SU-DHL-6 (cell line): ENCODE measurements around the gene MEF2D.

Experiments
- H2AFZ ChIP-seq: fragments of 200-600 bp; sonication (generic); 2 replicates; pipeline ENCODE4 v1.6.1; 2014; ENCODE audit warnings: low read depth, mild to moderate bottlenecking, moderate library complexity, mixed read lengths, antibody characterized with exemption, low read length; ENCODE audit not compliant: severe bottlenecking
- H3F3A ChIP-seq: fragments of 200-600 bp; shearing (Covaris generic); 2 replicates; pipeline ENCODE4 v1.6.0; 2016; ENCODE audit warnings: antibody characterized with exemption, mild to moderate bottlenecking; ENCODE audit not compliant: insufficient read depth
- H3K27ac ChIP-seq: fragments of 200-600 bp; sonication (generic); 2 replicates; pipeline ENCODE4 v1.5.1; 2016; ENCODE audit warnings: low read depth, mild to moderate bottlenecking, low read length, moderate library complexity, mixed read lengths
- H3K27me3 ChIP-seq: fragments of 200-600 bp; sonication (generic), shearing (Covaris generic); 2 replicates; pipeline ENCODE4 v1.6.0; 2014; ENCODE audit warnings: mild to moderate bottlenecking, low read length
- H3K36me3 ChIP-seq: fragments of 200-600 bp; sonication (generic); 2 replicates; pipeline ENCODE4 v1.6.1; 2014; ENCODE audit warnings: mild to moderate bottlenecking, low read length, mixed read lengths
- H3K4me2 ChIP-seq: fragments of 300-600, 200-600 bp; shearing (Covaris generic), sonication (generic); 2 replicates; pipeline ENCODE4 v1.6.0; 2014; ENCODE audit warnings: low read length, low read depth, mild to moderate bottlenecking; ENCODE audit not compliant: poor library complexity, severe bottlenecking
- H3K4me3 ChIP-seq: fragments of 200-600 bp; sonication (generic); 2 replicates; pipeline ENCODE4 v1.5.1; 2014; ENCODE audit warnings: antibody characterized with exemption, low read length, mild to moderate bottlenecking, mixed read lengths; ENCODE audit not compliant: insufficient read depth, poor library complexity, severe bottlenecking
- H3K79me2 ChIP-seq: fragments of 200-600 bp; sonication (generic); 2 replicates; pipeline ENCODE4 v1.6.1; 2014; ENCODE audit warnings: mild to moderate bottlenecking, low read length, moderate library complexity; ENCODE audit not compliant: insufficient read depth
- H3K9ac ChIP-seq: fragments of 200-600 bp; sonication (generic); 2 replicates; pipeline ENCODE4 v1.7.0; 2014; ENCODE audit warnings: mild to moderate bottlenecking, low read length
- H3K9me2 ChIP-seq: fragments of 200-600 bp; sonication (generic); replicated peaks from 2 replicates; pipeline ENCODE4 v1.6.1; 2014; ENCODE audit warnings: low read length; ENCODE audit not compliant: insufficient read depth
- H3K9me3 ChIP-seq: fragments of 200-600 bp; sonication (generic); 2 replicates; pipeline ENCODE4 v1.6.1; 2014; ENCODE audit warnings: low read length, mixed read lengths; ENCODE audit not compliant: insufficient read depth
- H4K20me1 ChIP-seq: fragments of 200-600 bp; sonication (generic); 2 replicates; pipeline ENCODE4 v1.6.1; 2014; ENCODE audit warnings: low read depth, mild to moderate bottlenecking, antibody characterized with exemption, low read length, moderate library complexity, mixed read lengths
- EZH2phosphoT487 ChIP-seq: fragments of 200-600 bp; sonication (generic), shearing (Covaris generic); conservative IDR thresholded peaks from 2 replicates; pipeline ENCODE4 v1.6.1; 2018; ENCODE audit warnings: mild to moderate bottlenecking, antibody characterized with exemption, low read length, moderate library complexity, mixed read lengths
- TF ChIP-seq, protein P1 (sequence below): fragments of 200-600 bp; sonication (generic); IDR thresholded peaks from one replicate; pipeline ENCODE4 v1.5.1; 2017; ENCODE audit warnings: antibody characterized with exemption, mild to moderate bottlenecking, low read length, moderate library complexity; ENCODE audit not compliant: insufficient read depth, poor library complexity, severe bottlenecking

The MEF2D gene

GRCh38 chr1:156439777-156440183 lies 60.8 kb downstream of the MEF2D start:
- H3K27me3 ChIP-seq, result no peaks in the 10 kb centered on the region
- no peaks in the 10 kb centered on the region for H3K36me3 ChIP-seq
- H3K27ac ChIP-seq, result no peak overlapping the region
- no peaks in the 10 kb centered on the region for H3K9me2 ChIP-seq
- no peaks in the 10 kb centered on the region for H4K20me1 ChIP-seq
- no peak overlapping the region for H2AFZ ChIP-seq
- no peak overlapping the region for H3K4me3 ChIP-seq
- H3F3A ChIP-seq, result no peaks in the 10 kb centered on the region
- TF ChIP-seq, protein P1, sequence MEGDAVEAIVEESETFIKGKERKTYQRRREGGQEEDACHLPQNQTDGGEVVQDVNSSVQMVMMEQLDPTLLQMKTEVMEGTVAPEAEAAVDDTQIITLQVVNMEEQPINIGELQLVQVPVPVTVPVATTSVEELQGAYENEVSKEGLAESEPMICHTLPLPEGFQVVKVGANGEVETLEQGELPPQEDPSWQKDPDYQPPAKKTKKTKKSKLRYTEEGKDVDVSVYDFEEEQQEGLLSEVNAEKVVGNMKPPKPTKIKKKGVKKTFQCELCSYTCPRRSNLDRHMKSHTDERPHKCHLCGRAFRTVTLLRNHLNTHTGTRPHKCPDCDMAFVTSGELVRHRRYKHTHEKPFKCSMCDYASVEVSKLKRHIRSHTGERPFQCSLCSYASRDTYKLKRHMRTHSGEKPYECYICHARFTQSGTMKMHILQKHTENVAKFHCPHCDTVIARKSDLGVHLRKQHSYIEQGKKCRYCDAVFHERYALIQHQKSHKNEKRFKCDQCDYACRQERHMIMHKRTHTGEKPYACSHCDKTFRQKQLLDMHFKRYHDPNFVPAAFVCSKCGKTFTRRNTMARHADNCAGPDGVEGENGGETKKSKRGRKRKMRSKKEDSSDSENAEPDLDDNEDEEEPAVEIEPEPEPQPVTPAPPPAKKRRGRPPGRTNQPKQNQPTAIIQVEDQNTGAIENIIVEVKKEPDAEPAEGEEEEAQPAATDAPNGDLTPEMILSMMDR, result no peak
- TF ChIP-seq EZH2phosphoT487, result no peak
- H3K4me2 ChIP-seq, result no peak overlapping the region
- no peak overlapping the region for H3K9ac ChIP-seq
- no peaks in the 10 kb centered on the region for H3K79me2 ChIP-seq
- no peaks in the 10 kb centered on the region for H3K9me3 ChIP-seq

- Histone ChIP-seq H3K27ac (no peak overlapping the region), H3K27me3 (no peaks in the 10 kb centered on the region), H3K4me2 (no peak overlapping the region), H3K9ac (no peak overlapping the region), H3K9me3 (no peaks in the 10 kb centered on the region), H3K79me2 (no peaks in the 10 kb centered on the region), H3K36me3 (no peaks in the 10 kb centered on the region), H3F3A (no peaks in the 10 kb centered on the region), H3K9me2 (no peaks in the 10 kb centered on the region), H4K20me1 (no peaks in the 10 kb centered on the region), H2AFZ (no peak overlapping the region), H3K4me3 (no peak overlapping the region)
- no peak for TF ChIP-seq EZH2phosphoT487
- TF ChIP-seq, protein P1, result no peak
Measured at GRCh38 chr1:156439036-156439776, 61.4 kb downstream of the MEF2D start.

GRCh38 chr1:156438278-156438987 lies 62.1 kb downstream of the MEF2D start:
- Histone ChIP-seq H3K79me2 (no peaks in the 10 kb centered on the region), H2AFZ (no peak overlapping the region), H3K9me2 (no peaks in the 10 kb centered on the region), H3K27ac (no peak overlapping the region), H3K4me3 (no peak overlapping the region), H3K4me2 (no peak overlapping the region), H3K36me3 (no peaks in the 10 kb centered on the region), H3F3A (no peaks in the 10 kb centered on the region), H3K9ac (no peak overlapping the region), H3K27me3 (no peaks in the 10 kb centered on the region), H3K9me3 (no peaks in the 10 kb centered on the region), H4K20me1 (no peaks in the 10 kb centered on the region)
- TF ChIP-seq, protein P1, result no peak
- no peak for TF ChIP-seq EZH2phosphoT487
